HG02623 (cell line): ENCODE results near the gene TTC39C.
A peak's percentile ranks its signal among the peaks of the same experiment; 100 is the strongest.

Source experiments
- ATAC-seq: cut with Tn5 transposase; IDR thresholded peaks from one replicate; pipeline ENCODE4 v1.9.1; 2021; ENCODE audit warnings: moderate library complexity; ENCODE audit not compliant: unreplicated experiment

TTC39C gene

GRCh38 chr18:24014062-24014985, at the start of gene TTC39C:
Gene TTC39C, plus strand, starts transcription at chr18:24014754. Its CDS starts 118 bp downstream, at chr18:24014872.
- ATAC-seq = peak; percentile 38

DNA sequence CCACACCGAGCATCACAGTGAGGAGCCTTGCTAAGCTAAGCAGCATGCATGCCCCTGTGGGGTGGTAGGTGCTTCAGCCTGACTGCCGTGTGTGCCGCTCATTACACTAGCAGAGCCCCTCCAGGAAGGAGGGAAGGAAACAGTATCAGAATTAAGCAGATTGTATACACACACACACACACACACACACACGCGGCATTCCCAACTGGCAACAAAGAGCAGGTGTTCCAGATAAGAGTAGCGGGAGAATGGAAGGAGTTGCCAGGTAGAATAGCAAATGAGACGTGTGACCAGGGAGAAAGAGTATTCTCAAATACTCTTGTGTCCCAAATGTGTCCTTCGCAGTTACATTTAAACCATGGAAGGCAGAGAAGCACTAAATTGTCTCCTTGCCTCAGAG, 47.6 kb upstream of the TTC39C start:
- no peak for ATAC-seq

- ATAC-seq = peak; percentile 36
These were observed 47.0 kb upstream of the TTC39C start for GRCh38 chr18:23967321-23968089.

DNA sequence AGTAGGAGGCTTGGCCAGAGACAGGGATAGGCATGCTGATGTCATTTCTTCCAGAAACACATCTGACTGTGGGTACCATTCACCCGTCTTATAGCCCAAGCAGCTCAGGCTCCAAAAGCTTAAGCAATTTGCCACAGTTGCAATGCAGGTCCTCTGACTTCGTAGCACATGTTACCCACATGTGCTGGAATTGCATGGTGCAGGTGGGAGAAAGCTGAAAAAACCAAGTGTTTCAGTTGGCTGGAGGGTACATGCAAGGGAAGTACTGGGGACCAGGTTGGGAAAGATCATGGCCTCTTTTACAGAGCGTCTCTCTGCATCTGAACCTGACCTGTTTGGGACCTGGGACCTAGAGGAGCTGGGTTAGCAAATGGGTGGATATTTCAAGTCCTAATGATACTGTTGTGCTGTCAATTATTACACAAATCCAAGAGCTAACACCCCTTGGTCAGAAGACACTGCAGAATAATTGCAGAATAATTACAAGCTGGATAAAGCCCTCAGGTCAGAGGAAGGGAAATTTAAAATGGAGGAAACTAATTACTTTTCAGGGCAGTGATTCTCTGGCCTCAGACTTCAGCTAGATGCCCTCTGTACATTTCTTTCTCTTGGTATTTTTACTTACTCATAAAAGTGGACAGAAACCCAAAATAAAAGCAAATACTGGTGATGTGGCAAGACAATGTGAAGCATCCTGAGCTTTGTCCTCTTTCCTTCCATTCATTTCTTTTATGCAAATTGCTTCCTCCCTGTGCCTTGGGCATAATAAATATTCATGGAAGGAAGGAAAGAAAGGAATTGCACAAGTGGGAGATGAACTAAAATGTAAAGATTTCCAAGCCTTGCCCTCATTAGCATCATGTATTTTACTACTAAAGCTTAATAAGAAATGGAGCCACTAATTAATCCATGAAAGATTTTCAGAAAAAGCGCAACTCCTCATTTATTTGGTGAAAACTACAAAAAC, 45.6 kb upstream of the TTC39C start:
- ATAC-seq = no peak

- ATAC-seq = no peak
These were observed 44.9 kb upstream of the TTC39C start for GRCh38 chr18:23969664-23970063.

DNA sequence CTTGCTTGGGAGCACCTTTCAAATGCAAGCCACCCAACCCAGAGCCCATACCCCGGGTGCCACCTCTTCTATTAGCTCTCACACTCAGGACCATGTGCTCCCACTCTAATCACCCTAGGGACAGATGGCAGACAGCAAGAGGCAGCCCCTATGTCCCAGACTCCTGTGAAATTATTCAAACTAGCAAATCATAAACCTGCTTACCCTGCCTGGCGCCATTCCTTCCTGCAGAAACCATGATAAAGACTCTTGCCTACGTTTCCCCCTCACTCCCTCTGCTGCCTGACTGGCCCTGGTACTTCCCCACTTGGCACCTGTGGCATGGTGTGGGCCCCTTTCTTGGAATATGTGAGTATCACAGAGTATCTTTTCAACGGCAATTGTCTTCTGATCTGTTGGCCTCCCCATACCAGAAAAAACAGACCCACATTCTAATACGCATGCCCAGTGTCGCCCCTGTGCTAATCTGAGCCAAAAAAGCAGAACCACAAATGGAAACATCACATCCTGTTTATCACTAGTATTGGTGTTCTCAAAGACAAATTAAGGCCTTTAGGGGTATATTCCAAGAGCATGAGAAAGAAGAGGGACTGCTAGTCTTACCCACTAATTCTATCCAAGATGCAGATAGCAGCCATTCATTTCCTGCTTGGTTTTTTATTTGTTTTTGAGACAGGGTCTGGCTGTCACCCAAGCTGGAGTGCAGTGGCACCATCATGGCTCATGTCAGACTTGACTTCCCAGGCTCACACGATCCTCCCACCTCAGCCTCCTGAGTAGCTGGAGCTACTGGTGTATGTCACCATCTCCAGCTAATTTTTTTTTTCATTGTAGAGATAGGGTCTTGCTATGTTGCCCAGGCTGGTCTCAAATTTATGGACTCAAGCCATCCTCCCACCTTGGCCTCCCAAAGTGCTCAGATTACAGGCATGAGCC, 44.1 kb upstream of the TTC39C start:
- ATAC-seq = peak; percentile 36

DNA sequence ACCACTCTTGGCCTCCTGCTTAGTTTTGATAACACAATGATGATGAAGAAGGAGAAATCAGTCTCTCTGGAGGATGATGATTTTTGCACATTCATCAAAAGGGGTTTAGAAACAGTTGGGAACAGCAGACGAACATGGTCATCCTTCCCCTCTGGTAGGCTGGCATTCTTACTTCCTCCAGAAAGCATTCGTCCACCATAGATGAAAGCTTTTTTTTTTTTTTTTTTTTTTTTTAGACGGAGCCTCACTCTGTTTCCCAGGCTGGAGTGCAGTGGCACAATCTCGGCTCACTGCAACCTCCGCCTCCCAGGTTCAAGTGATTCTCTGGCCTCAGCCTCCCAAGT, 43.5 kb upstream of the TTC39C start:
- no peak for ATAC-seq

DNA sequence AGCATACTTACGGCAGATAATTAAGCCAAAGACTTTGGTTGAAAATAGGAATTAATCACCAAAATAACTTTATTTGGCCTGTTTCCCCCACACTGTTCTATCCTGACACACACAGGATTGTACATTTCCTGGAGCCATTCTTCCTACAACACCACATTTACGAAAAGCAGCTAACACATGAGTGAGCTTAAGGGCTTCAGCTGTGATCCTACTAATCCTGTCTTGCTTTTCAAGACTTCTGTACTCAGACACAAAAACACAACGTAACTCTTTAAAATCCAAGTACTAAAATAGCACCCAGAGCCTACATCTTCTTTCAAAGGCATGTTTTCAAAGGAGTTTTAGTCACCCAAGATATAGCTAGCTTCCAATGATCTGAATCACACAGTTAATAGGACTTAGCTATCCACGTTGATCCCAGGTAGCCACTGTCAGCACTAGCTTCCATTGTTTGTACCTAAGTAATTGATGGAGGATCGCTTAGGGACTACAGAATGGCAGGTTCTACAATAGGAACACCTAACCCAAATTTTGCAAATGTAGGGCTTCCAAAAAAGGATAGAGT, 42.8 kb upstream of the TTC39C start:
- ATAC-seq = no peak

GRCh38 chr18:23972453-23972852, 42.1 kb upstream of the TTC39C start:
- ATAC-seq = peak; percentile 55

DNA sequence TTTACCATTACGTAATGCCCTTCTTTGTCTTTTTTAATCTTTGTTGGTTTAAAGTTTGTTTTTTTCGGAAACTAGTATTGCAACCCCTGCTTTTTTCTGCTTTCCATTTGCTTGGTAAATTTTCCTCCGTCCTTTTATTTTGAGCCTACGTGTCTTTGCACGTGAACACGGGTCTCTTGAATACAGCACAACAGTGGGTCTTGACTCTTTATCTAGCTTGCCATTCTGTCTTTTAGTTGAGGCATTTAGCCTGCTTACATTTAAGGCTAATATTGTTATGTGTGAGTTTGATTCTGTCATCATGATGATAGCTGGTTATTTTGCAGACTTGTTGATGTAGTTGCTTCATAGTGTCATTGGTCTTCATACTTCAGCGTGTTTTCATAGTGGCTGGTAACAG, 37.5 kb upstream of the TTC39C start:
- no peak for ATAC-seq

DNA sequence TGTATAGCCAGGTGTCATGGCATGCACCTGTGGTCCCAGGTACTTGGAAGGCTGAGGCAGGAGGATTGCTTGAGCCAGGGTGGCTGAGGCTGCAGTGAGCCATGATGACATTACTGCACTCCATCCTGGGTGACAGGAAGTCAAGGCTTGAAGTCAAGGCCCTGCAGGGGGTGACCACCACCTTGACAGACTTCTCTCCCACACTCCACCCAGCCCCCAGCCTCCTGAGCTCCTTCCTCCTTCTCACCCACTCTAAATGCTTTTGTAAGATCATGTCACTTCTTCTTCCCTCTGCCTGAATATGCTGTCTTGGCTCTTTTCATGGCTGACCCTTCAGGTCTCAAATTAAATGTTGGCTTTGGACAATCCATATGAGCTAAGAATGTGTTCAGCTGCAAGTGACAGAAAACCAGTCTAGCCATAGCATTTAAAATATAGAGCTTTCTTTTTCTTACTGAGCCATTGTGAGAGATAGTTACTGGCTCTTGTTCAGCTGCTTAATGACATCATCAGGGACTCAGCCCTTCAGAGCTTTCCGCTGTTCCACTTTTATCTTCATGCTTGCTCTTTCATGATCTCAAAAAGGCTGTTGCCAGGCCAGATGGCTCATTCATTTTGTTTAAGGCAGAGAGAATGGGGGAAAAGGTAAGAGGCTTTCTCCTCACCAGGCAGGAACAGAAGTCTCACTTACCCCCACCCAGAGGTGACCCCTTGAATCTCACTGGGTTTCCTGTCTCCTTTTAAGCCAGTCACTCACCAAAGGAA, 36.7 kb upstream of the TTC39C start:
- no peak for ATAC-seq

- peak; percentile 93 for ATAC-seq
These were observed 33.1 kb upstream of the TTC39C start for GRCh38 chr18:23981369-23981980.

DNA sequence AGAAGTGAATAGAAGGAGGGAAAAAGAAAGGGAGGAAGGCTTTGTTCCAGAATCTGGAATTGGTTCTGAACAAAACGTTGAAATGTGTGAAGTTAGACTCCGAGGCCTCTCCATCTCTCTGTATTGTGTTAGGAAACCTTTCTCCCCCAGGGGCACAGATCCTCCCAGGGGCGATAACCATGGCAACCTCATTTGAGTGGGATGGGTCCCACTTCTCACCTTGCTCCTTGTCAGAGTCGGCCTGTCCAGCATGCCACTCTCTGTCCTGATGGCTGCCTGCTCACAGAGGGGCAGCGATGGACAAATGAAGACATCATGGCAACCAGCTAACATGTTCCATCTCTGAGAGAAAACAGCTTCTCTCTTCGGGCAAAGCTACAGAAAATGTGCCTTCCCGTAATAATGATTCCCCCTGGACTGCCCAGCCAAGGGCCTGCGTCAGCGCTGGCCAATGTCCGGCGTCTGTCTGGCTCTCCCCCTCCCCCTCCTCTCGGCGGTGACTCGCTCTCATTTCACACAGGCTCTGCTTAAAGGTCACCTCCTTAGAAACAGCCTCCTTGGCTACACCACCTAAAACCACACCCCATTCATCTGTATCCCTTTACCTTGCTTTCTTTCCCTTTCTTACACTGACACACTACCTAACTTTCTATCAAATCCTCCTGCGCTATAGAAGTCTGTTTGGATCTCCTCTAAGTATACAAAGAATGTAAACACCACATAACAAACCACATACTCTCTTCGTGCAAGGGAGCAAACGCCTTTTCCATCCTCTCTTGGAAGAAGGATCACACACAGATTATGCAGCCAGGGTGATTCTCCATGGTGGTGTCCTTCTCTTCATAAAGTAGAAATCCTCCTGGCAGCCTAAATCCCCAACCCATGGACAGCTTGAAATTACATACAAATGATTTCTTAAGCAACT, 32.1 kb upstream of the TTC39C start:
- ATAC-seq = no peak

DNA sequence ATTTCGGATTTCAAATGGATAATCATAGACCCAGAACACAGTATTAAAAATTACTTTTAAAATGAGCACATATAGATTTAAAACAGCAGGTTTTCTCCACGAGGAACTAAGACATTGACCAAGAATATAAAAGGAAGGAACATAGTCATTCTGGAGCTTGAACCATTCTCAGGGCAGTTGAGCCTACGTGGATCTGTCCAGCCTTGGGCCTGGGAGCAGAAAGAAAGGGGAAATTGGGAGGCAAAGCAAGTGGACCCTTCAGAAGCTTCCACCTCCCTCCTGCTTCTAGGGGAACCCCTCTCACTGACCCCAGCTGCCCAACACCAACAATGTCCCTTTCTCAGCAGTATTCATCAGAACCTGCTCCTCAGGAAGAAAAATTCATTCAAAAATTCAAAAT, 31.4 kb upstream of the TTC39C start:
- ATAC-seq = no peak

GRCh38 chr18:23986600-23987359, 27.8 kb upstream of the TTC39C start:
- peak; percentile 70 for ATAC-seq
